Activated CD4-positive, alpha-beta T cell treated with anti-CD3 and anti-CD28 coated beads for 24 hours (primary cell): ENCODE measurements around the gene GJB4.
A peak's percentile ranks its signal among the peaks of the same experiment; 100 is the strongest.

Experiments
- DNase-seq, 2 donors: peaks; one replicate each; pipeline ENCODE4 v3.0.0-alpha.2; 2020; ENCODE audit warnings: low read depth in 2 of 2

GJB4 gene

DNA sequence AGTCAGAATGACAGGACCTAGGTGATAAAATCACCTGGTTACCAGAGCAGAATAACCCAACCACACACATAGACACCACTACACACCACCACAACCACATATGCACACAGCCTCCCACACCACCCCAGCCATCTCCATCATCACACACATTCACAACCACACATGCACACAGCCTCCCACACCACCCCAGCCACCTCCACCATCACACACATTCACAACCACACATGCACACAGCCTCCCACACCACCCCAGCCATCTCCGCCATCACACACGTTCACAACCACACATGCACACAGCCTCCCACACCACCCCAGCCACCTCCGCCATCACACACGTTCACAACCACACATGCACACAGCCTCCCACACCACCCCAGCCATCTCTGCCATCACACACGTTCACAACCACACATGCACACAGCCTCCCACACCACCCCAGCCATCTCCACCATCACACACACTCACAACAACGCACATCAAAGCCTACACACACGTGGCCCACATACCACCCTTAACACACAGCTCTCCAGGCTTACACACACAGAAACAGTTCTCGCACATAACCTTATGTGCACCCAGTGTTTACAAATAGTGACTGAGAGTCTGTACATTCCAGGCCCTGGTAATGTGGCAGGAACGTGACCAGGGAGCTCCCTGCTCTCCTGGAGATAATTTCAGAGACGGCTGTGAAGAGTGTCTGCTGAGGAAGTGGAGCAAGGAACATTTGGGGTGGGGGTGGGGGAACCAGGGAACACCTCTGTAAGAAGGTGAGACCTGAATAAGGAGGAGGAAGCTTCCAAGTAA lies 18.2 kb downstream of the GJB4 start:
- DNase-seq: no peak

DNA sequence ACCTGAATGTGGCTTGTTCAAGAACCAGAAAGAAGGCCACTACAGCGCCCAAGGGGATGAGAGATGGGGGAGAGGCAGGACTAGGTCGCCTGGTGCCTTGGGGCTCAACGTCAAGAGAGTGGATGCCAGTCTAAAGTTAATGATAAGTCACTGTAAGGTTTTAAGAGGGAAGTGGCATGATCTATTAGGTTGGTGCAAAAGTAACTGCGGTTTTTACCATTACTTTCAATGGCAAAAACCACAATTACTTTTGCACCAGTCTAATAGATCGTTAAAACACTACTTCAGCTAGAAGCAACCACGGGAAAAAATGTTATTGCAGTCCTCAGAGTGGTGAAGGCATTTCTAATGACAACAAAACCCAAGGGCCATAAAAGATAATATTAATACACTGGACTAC lies 18.8 kb downstream of the GJB4 start:
- DNase-seq: no peak

DNA sequence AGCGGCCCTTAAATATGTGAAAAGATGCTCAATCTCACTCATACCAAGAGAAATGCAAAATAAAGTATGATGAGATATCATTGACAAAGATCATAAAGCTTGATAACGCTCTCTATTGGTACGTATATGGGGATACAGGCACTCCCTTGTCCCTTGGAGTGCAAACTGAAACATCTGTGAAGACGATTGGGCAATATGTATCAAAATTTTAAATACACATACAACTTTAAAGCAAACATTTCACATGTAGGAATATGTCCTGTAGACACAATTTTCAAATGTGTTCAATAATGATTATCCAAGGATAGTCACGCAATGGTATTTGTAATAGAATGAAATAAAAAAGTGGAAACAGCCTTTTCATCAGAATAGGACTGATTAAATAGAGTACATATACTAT lies 19.5 kb downstream of the GJB4 start:
- DNase-seq: no peak

DNA sequence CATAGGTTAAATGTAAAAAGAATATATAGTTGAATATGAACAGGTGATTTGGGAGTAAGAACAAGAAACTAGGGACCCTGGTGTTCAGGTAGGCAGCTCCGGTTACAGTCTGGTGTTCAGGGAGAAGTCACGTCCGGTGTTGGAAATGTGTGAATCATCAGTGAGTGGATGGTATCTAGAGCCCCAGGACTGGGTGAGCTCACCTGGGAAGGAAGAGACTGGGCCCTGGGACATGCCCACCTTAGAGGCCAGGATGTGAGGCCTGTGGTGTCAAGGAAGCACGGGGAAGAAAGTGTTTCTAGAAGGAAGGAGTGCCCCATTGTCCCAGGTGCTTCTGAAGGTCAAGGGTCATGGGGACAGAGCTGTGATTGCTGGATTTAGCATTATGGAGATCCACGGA lies 20.0 kb downstream of the GJB4 start:
- DNase-seq: no peak

DNA sequence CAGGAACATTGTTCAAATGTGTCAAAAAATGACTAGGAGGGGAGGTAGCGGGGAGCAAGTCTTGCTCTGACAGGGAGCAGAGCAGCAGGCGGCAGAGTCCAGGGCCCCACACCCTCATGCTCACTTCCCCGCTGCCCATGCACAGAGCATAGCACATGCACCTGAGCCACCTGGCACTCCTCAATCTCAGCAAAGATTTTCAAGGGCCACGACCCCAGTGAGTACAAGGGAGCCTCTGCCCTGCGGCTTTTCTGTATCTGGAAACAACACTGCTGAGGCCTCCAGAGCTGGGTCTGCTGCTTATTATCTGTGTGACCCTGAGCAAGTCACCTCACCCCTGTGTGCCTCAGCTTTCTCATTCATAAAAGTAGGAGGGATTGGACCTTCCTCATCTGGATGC lies 20.4 kb downstream of the GJB4 start:
- no peak for DNase-seq

DNA sequence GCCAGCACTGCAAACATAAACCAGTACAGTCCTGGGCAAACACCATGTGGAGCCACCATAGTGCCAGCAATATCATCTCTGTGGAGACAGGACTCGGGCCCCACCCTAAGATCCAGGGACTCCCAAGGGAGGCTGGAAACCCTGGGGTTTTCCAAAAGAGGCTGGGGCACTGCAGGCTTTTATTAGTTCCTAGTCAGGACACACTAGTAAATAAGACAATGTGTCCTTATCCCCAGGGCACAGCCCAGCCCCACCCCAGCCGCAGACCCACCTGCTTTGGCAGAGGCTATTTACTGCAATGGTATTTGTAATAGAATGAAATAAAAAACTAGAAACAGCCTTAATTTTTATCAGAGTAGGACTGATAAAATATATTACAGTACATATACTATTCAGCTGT lies 21.0 kb downstream of the GJB4 start:
- DNase-seq: no peak

DNA sequence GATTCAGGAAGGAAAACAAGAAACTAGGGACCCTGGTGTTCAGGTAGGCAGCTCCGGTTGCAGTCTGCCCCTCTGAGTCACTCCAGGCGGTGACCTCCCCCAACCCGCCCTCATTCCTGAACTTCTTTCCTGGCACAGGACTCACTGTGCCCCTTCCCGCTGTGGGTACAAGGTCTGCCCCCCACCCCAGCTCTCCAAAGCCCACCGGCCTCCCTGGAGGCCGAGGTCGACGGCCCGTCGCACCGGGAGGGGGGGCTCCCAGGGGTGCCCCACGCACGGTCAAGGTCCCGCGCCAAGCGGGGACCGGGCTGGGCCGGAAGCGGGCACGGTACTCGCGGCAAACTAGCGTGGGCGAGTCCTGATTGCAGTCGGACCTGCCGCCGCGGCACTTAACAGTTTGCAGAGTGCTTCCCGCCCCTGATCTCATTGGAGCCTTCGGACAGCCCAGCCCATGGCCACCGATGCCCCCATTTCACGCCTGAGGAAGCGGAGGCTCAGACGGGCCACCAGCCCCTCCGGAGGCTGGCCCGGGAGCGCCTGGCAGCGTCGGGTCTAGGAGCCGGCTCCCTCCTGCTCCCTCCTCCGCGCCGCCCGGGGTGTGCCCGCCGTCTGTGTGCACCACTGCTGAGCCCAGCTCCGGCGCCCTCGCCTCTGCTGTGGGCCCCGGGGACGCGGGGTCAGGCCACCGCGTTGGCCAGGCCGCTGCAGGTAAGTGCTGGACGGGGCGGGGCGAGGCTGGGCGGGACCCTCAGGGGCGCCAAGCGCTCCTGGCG lies 21.7 kb downstream of the GJB4 start, which contains the start of gene GJB3:
Gene GJB3 (plus strand): TSS at position 144 of the 773 bp plus-strand sequence. CDS start 3,549 bp downstream, outside the sequence.
- DNase-seq: no peak

DNA sequence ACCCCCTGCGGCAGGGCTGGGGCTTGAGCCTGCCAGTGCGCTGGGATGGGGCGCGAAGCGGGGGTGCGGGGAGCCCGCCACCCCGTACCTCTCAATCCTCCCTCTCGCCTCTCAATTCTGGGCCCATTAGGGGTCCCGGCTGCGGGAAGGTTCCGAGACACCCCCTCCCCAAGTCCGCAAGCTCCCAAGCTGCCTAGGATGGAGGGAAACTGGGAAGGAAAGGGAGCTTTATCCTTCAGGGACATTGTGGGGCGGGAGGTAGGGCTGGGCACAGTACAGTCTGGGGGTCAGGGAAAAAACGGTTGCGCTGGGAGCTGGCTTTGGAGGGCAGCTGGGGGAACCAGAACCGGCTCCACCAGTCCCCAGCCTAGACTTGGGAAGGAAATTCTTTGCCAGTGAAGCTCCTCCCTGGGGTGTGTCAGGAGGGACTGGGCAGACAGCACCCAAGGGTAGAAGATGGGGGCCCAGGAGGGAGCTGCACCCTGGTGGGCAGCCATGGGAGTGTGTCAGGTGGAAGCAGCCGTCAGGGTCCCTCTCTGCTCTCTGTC lies 22.4 kb downstream of the GJB4 start:
- DNase-seq: no peak

DNA sequence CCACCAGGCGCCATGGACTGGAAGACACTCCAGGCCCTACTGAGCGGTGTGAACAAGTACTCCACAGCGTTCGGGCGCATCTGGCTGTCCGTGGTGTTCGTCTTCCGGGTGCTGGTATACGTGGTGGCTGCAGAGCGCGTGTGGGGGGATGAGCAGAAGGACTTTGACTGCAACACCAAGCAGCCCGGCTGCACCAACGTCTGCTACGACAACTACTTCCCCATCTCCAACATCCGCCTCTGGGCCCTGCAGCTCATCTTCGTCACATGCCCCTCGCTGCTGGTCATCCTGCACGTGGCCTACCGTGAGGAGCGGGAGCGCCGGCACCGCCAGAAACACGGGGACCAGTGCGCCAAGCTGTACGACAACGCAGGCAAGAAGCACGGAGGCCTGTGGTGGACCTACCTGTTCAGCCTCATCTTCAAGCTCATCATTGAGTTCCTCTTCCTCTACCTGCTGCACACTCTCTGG lies 25.2 kb downstream of the GJB4 start:
- no peak for DNase-seq

DNA sequence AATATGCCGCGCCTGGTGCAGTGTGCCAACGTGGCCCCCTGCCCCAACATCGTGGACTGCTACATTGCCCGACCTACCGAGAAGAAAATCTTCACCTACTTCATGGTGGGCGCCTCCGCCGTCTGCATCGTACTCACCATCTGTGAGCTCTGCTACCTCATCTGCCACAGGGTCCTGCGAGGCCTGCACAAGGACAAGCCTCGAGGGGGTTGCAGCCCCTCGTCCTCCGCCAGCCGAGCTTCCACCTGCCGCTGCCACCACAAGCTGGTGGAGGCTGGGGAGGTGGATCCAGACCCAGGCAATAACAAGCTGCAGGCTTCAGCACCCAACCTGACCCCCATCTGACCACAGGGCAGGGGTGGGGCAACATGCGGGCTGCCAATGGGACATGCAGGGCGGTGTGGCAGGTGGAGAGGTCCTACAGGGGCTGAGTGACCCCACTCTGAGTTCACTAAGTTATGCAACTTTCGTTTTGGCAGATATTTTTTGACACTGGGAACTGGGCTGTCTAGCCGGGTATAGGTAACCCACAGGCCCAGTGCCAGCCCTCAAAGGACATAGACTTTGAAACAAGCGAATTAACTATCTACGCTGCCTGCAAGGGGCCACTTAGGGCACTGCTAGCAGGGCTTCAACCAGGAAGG lies 25.8 kb downstream of the GJB4 start:
- DNase-seq: no peak

DNA sequence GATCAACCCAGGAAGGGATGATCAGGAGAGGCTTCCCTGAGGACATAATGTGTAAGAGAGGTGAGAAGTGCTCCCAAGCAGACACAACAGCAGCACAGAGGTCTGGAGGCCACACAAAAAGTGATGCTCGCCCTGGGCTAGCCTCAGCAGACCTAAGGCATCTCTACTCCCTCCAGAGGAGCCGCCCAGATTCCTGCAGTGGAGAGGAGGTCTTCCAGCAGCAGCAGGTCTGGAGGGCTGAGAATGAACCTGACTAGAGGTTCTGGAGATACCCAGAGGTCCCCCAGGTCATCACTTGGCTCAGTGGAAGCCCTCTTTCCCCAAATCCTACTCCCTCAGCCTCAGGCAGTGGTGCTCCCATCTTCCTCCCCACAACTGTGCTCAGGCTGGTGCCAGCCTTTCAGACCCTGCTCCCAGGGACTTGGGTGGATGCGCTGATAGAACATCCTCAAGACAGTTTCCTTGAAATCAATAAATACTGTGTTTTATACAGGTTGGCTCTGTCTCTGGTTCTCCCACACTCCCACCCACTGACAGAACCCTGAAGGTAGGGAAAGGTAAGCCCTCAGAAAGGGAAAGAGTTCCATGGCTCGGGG lies 26.4 kb downstream of the GJB4 start:
- no peak for DNase-seq

DNA sequence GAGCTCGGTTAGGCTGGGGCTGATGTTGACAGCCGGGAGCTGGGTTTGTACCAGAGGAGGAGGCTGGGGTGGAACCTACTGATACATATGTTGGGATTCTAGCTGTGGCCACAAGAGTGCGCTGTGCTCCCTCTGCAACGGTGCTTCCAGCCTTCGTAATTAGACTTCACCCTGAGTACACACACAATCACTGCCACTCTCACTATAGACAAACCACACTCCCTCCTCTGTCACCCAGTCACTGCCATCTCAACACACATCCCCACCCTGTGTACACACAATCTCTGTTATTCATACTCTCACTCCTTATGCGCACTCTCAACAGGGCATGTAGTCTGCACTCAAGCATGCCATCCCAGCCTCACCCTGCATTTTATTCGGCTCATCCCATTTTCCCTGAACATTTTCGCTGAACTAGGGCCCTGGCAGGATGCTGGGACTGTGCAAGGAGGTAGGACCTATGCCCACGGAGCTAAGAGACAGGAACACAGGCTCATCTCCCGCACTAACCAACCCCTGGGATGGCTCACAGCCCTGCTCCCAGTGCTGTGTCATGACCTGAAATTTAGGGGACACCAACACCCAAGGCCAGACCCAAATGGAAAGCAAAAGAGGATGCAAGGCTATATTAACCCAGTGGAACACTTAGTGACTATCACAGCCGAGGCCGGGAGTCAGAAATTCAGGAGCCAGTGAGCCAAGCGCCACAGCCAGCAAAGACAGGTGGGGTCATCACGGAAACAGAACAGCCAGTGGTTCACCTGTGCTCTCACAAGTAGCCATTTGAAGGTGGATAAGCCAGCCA lies 27.2 kb downstream of the GJB4 start:
- DNase-seq: peak; percentile 39 to 49

DNA sequence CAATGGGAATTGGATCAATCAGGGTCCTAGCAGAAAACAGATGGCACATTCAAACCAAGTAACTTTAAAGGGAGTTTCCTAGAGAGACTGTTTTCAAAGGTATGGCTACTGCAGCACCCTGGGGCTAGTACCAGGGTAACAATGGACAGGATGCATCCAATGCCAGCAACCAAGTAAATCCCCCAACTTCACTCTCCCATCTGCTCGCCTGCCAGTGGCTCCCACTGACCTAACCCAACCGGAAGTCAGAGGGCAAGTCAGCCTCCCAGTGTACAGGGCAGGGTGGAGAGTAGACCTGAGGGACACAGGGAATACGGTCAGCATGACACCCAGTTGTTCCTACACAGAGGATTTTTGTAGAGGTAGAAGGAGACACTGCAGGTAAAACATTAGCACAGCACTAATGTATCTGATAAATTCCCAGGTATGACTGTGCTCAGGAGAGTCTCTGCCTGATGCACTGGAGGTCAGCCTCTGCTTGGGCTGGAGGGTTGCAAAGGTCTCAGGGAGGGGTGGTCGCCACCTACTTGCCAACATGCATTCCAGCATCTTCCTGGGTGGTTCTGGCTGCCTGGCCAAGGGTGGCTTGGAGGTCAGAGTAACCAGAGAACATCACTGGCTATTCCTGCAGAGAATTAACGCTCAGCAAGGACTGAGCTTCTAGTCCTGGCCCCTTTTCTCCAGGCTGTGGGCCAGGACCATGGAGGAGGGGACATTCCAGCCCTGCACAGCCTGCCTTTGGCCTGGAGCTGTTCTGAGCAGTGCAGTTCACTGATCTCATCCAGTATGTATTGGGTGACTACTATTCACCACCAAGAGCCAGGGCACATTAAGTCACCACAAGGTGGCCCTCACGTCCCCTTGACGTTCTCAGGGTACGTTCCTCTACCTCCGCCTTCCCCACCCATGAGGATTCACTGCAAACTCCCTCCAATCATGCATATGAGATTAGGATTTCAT lies 28.2 kb downstream of the GJB4 start:
- no peak for DNase-seq

DNA sequence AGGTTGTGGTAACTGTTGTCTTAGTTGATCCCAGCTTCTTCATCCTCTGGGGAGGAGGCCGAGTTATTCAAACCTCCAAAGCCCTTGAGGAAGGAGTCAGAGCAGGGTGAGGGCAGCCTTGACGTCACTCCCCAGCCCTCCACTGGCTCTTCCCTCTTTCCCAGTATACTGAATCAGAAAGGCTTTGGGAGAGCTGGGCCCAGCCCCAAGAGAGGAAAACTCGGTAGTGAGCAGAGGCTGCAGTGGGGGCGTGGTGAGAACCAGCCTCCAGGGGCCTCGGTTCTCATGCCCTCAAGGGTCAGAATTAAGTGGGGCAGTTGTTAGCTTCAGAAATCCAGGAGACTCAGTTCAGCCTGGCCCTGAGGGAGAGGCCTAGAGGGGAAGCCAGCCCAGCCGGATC lies 31.4 kb downstream of the GJB4 start:
- no peak for DNase-seq

DNA sequence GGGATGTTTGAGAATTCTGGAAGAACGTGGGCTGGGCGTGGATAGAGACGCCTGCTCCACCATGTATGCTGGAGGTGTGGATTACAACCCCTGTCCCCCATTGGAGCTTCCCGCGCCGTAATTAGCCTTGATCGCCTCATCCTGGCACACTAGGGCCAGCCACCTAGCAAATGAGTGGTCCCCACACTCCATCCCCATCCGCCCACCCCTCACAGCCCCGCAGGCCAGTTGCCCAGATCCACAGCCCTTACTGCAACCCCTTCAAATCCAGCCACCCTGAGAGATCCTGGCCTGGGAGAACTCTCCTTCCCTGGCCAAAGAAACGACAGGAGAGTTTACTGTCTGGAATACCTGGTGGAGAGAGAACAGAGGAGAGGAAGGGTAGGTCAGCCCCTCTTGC lies 32.9 kb downstream of the GJB4 start:
- DNase-seq: no peak

DNA sequence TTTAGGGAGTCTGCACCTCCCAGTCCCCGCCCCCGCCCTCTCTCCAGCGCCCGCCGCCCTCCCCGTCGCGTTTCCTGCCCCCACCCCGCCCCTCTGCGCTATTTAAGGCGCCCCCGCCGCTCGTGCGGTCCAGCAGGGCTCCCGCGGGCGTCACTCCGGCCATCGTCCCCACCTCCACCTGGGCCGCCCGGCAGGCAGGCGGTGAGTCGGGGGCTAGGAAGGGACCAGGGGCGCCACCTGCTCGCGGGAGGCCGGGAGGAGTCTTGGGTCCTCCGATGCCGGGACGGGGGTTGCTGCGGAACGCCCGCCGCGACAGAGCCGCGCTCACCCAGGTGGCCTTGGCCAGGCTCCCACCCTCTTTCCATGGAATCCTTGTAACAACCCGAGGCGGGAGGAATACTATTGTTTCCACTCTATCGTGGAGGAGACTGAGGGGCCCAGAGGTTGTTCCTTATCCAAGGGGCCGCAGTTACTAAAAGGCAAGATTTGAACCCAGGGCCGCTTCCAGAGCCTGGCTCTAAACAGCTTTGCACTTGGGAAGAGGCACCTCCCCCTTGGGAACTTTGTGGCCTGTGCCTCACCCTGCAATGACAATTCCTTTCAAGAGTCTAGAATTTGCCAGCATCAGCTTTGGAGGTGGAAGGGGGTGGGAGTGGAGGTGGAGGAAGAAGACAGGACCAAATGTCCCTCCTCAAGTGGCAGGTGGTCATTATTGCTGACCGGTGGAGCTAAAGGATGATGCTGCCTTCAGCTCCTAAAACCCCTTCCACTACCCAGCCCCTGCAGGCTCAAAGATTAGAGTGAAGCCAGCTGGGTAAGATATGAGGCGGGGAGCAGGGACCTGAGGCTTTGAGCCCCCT lies 33.6 kb downstream of the GJB4 start, which contains the start of gene GJA4:
Gene GJA4 (plus strand): TSS at position 132 of the 860 bp plus-strand sequence. CDS start 1,215 bp downstream, outside the sequence.
- DNase-seq: no peak

DNA sequence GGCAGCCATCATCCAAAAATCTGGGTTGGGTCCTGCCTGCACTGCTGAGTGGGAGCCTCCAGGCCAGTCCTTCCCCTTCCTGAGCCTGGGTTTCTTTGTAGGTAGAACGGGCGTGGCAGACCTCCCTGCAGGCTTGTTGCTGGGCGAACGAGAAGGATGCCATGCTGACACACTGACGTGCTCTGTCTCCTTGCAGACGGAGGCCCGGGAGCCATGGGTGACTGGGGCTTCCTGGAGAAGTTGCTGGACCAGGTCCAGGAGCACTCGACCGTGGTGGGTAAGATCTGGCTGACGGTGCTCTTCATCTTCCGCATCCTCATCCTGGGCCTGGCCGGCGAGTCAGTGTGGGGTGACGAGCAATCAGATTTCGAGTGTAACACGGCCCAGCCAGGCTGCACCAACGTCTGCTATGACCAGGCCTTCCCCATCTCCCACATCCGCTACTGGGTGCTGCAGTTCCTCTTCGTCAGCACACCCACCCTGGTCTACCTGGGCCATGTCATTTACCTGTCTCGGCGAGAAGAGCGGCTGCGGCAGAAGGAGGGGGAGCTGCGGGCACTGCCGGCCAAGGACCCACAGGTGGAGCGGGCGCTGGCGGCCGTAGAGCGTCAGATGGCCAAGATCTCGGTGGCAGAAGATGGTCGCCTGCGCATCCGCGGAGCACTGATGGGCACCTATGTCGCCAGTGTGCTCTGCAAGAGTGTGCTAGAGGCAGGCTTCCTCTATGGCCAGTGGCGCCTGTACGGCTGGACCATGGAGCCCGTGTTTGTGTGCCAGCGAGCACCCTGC lies 34.7 kb downstream of the GJB4 start:
- no peak for DNase-seq

DNA sequence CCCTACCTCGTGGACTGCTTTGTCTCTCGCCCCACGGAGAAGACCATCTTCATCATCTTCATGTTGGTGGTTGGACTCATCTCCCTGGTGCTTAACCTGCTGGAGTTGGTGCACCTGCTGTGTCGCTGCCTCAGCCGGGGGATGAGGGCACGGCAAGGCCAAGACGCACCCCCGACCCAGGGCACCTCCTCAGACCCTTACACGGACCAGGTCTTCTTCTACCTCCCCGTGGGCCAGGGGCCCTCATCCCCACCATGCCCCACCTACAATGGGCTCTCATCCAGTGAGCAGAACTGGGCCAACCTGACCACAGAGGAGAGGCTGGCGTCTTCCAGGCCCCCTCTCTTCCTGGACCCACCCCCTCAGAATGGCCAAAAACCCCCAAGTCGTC lies 35.2 kb downstream of the GJB4 start:
- no peak for DNase-seq
